ENCODE results near the gene MBD1.

GRCh38 chr18:50262977-50263376 is 18.3 kb downstream of the MBD1 start:
- TF ChIP-seq, protein P1, sequence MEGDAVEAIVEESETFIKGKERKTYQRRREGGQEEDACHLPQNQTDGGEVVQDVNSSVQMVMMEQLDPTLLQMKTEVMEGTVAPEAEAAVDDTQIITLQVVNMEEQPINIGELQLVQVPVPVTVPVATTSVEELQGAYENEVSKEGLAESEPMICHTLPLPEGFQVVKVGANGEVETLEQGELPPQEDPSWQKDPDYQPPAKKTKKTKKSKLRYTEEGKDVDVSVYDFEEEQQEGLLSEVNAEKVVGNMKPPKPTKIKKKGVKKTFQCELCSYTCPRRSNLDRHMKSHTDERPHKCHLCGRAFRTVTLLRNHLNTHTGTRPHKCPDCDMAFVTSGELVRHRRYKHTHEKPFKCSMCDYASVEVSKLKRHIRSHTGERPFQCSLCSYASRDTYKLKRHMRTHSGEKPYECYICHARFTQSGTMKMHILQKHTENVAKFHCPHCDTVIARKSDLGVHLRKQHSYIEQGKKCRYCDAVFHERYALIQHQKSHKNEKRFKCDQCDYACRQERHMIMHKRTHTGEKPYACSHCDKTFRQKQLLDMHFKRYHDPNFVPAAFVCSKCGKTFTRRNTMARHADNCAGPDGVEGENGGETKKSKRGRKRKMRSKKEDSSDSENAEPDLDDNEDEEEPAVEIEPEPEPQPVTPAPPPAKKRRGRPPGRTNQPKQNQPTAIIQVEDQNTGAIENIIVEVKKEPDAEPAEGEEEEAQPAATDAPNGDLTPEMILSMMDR (IDR thresholded peaks at IDR 0.05; ENCODE audit: low read depth, low read length): no peak
- TF ChIP-seq MYC (IDR thresholded peaks at IDR 0.05; ENCODE audit: low read depth, low read length): no peak
- no peak for TF ChIP-seq POLR2A (IDR thresholded peaks at IDR 0.05; ENCODE audit: extremely low read depth, insufficient read length)

Data from NB4 (cell line).